ENCODE results near the gene SCG2. TPM values are rescaled to one million over a fixed set of nuclear protein-coding genes. Genes with fewer than 3 reads are reported as not detected.

SCG2 gene
- total RNA-seq, 1 experiment from 2014 or later: 0.11 TPM

DNA sequence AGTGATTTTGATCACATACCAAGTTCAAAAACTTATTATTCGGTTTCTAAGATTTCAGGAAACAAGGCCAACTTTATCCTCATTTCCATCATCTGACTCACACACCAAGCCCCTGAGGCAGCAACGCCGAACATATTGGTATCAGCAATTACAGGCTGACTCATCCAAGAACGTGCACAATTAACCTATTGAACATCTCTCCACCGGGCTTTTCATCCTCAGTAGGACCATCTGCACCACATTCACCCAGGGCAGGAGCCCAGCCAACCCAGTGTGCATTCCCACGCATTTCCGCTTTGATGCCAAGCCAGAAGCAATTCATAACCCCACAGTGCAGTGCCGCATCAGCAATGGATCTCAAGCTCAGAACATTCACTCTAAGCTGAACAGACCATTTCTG, 52.9 kb downstream of the SCG2 start:
- CTCF ChIA-PET: no interaction called here
- no peaks in the 10 kb centered on the region for H3K27me3 Mint-ChIP-seq (ENCODE audit: low read depth)

More for the DNA sequence above, 52.9 kb downstream of the SCG2 start:
- H3K9me3 Mint-ChIP-seq: peaks cover 11% of the 10 kb centered on the region
- POLR2A ChIA-PET: no interaction called here
- no peak for TF ChIP-seq ZNF423 (CRISPR knock-in tag; IDR thresholded peaks at IDR 0.05)
- no peak for TF ChIP-seq ZNF138 (CRISPR knock-in tag; conservative IDR thresholded peaks at IDR 0.05)
- TF ChIP-seq ZNF671 (CRISPR knock-in tag; IDR thresholded peaks at IDR 0.05): no peak
- TF ChIP-seq, protein P1, sequence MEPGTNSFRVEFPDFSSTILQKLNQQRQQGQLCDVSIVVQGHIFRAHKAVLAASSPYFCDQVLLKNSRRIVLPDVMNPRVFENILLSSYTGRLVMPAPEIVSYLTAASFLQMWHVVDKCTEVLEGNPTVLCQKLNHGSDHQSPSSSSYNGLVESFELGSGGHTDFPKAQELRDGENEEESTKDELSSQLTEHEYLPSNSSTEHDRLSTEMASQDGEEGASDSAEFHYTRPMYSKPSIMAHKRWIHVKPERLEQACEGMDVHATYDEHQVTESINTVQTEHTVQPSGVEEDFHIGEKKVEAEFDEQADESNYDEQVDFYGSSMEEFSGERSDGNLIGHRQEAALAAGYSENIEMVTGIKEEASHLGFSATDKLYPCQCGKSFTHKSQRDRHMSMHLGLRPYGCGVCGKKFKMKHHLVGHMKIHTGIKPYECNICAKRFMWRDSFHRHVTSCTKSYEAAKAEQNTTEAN (CRISPR knock-in tag; IDR thresholded peaks at IDR 0.05): no peak
- no peak for TF ChIP-seq RORB (CRISPR knock-in tag; IDR thresholded peaks at IDR 0.05)
- no peak for TF ChIP-seq KAT7 (CRISPR knock-in tag; IDR thresholded peaks at IDR 0.05; ENCODE audit: borderline replicate concordance)
- no peak for TF ChIP-seq JAZF1 (CRISPR knock-in tag; IDR thresholded peaks at IDR 0.05)
- TF ChIP-seq, protein P2, sequence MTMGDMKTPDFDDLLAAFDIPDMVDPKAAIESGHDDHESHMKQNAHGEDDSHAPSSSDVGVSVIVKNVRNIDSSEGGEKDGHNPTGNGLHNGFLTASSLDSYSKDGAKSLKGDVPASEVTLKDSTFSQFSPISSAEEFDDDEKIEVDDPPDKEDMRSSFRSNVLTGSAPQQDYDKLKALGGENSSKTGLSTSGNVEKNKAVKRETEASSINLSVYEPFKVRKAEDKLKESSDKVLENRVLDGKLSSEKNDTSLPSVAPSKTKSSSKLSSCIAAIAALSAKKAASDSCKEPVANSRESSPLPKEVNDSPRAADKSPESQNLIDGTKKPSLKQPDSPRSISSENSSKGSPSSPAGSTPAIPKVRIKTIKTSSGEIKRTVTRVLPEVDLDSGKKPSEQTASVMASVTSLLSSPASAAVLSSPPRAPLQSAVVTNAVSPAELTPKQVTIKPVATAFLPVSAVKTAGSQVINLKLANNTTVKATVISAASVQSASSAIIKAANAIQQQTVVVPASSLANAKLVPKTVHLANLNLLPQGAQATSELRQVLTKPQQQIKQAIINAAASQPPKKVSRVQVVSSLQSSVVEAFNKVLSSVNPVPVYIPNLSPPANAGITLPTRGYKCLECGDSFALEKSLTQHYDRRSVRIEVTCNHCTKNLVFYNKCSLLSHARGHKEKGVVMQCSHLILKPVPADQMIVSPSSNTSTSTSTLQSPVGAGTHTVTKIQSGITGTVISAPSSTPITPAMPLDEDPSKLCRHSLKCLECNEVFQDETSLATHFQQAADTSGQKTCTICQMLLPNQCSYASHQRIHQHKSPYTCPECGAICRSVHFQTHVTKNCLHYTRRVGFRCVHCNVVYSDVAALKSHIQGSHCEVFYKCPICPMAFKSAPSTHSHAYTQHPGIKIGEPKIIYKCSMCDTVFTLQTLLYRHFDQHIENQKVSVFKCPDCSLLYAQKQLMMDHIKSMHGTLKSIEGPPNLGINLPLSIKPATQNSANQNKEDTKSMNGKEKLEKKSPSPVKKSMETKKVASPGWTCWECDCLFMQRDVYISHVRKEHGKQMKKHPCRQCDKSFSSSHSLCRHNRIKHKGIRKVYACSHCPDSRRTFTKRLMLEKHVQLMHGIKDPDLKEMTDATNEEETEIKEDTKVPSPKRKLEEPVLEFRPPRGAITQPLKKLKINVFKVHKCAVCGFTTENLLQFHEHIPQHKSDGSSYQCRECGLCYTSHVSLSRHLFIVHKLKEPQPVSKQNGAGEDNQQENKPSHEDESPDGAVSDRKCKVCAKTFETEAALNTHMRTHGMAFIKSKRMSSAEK (CRISPR knock-in tag; IDR thresholded peaks at IDR 0.05; ENCODE audit: borderline replicate concordance): no peak
- no peak for TF ChIP-seq MYBL2 (CRISPR knock-in tag; IDR thresholded peaks at IDR 0.05)
- no peak for TF ChIP-seq GTF2I (CRISPR knock-in tag; conservative IDR thresholded peaks at IDR 0.05)
- no peak for TF ChIP-seq SOX15 (CRISPR knock-in tag; IDR thresholded peaks at IDR 0.05)
- TF ChIP-seq, protein P3, sequence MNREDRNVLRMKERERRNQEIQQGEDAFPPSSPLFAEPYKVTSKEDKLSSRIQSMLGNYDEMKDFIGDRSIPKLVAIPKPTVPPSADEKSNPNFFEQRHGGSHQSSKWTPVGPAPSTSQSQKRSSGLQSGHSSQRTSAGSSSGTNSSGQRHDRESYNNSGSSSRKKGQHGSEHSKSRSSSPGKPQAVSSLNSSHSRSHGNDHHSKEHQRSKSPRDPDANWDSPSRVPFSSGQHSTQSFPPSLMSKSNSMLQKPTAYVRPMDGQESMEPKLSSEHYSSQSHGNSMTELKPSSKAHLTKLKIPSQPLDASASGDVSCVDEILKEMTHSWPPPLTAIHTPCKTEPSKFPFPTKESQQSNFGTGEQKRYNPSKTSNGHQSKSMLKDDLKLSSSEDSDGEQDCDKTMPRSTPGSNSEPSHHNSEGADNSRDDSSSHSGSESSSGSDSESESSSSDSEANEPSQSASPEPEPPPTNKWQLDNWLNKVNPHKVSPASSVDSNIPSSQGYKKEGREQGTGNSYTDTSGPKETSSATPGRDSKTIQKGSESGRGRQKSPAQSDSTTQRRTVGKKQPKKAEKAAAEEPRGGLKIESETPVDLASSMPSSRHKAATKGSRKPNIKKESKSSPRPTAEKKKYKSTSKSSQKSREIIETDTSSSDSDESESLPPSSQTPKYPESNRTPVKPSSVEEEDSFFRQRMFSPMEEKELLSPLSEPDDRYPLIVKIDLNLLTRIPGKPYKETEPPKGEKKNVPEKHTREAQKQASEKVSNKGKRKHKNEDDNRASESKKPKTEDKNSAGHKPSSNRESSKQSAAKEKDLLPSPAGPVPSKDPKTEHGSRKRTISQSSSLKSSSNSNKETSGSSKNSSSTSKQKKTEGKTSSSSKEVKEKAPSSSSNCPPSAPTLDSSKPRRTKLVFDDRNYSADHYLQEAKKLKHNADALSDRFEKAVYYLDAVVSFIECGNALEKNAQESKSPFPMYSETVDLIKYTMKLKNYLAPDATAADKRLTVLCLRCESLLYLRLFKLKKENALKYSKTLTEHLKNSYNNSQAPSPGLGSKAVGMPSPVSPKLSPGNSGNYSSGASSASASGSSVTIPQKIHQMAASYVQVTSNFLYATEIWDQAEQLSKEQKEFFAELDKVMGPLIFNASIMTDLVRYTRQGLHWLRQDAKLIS (CRISPR knock-in tag; IDR thresholded peaks at IDR 0.05; ENCODE audit: borderline replicate concordance): no peak
- TF ChIP-seq, protein P4, sequence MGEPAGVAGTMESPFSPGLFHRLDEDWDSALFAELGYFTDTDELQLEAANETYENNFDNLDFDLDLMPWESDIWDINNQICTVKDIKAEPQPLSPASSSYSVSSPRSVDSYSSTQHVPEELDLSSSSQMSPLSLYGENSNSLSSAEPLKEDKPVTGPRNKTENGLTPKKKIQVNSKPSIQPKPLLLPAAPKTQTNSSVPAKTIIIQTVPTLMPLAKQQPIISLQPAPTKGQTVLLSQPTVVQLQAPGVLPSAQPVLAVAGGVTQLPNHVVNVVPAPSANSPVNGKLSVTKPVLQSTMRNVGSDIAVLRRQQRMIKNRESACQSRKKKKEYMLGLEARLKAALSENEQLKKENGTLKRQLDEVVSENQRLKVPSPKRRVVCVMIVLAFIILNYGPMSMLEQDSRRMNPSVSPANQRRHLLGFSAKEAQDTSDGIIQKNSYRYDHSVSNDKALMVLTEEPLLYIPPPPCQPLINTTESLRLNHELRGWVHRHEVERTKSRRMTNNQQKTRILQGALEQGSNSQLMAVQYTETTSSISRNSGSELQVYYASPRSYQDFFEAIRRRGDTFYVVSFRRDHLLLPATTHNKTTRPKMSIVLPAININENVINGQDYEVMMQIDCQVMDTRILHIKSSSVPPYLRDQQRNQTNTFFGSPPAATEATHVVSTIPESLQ (CRISPR knock-in tag; IDR thresholded peaks at IDR 0.05): no peak
- TF ChIP-seq GABPB1 (CRISPR knock-in tag; IDR thresholded peaks at IDR 0.05): no peak
- TF ChIP-seq, protein P5, sequence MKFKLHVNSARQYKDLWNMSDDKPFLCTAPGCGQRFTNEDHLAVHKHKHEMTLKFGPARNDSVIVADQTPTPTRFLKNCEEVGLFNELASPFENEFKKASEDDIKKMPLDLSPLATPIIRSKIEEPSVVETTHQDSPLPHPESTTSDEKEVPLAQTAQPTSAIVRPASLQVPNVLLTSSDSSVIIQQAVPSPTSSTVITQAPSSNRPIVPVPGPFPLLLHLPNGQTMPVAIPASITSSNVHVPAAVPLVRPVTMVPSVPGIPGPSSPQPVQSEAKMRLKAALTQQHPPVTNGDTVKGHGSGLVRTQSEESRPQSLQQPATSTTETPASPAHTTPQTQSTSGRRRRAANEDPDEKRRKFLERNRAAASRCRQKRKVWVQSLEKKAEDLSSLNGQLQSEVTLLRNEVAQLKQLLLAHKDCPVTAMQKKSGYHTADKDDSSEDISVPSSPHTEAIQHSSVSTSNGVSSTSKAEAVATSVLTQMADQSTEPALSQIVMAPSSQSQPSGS (CRISPR knock-in tag; IDR thresholded peaks at IDR 0.05; ENCODE audit: borderline replicate concordance, low read depth): no peak
- H3K27ac Mint-ChIP-seq: no peak overlapping the region
- no peak for DNase-seq (ENCODE audit: low spot score)
- no peaks in the 10 kb centered on the region for H3K36me3 Mint-ChIP-seq
- no peak overlapping the region for H3K4me3 Mint-ChIP-seq
- no peaks in the 10 kb centered on the region for H3K4me1 Mint-ChIP-seq
- no peak for ATAC-seq
